ENCODE data around the gene MAP3K14.
A peak's percentile ranks its signal among the peaks of the same experiment; 100 is the strongest.

The MAP3K14 gene

DNA sequence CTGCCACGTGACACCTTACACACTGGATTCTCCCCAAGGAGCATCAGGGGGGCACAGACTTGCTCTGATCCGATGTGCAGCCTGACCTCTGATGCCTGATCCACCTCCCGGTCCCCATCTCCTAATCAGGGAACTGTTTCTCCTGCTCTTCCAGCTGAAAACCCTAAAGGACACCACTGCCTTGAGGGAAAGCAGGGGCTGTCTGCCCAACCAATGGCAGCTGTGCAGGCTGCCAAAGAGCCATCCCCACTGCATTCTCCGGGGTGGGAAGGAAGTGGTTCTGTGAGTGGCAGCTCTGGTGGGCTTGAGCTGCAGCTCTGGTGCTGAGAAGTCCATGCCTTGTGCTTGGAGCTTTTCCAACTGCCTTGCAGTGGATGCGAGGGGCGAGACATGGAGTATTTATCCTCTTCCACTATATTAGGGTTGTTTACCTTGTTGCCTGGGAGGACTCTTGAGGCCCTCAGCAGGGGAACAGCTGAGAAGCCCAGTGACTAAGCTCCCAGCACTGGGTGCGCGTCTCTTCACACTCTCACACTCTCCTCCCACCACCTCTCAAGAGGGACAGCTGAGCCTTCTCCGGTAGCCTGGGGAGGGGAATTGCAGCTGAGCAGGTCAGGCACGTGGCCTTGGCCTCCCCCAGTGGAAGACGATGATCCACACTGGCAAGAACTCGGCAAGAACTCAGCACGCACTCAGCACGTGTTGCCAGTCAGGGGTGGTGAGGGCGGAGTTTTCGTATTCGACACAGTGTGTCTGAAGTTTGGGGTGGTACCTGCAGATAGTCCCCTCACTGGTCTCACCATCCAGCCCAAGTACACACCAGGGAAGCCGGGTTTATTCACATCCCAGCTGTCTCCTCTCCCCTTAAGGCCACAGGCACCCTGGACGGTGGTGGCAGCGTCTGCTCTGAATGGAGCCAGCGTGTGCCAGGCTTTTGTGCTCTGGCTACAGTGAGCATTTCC is 33.9 kb downstream of the MAP3K14 start:
- no peak for DNase-seq (ENCODE audit: low spot score)

DNA sequence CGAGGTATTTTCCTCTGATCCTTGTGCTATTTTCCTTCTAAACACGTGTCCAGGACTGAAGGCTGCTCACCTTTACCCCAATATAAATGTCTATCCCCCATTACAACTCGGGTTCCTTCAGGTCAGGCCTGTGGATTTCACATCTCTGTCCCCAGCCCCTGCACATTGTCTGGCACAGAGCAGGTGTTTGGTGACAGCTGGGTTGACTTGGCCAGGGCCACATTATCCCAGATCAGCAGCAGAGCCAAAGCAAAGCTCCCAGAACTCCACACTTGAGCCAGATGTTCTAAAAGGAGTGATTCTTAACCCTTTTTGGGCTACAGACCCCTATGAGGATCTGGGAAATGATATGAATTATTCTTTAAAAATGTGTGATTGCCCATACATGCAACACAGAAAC is 36.9 kb downstream of the MAP3K14 start:
- no peak for DNase-seq (ENCODE audit: low spot score)

DNA sequence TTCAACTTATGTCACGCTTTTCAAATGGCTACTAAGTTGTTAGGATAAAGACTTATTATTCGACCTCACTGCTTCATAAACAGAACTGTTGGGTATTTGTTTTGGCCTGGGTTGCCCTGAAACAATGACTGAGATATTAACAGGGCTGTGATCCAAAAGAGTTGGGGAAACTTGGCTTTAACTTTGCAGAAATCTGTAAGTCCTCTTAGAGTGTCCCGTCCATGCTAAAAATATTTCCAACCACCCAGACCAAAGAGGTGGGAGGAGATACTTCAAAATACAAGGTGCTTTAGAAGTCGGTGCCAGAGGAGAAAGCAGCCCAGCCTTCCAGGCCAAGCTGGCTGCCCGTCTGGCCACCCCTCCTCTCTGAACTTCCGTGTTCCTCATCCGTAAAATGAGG is 38.8 kb downstream of the MAP3K14 start:
- no peak for DNase-seq (ENCODE audit: low spot score)

DNA sequence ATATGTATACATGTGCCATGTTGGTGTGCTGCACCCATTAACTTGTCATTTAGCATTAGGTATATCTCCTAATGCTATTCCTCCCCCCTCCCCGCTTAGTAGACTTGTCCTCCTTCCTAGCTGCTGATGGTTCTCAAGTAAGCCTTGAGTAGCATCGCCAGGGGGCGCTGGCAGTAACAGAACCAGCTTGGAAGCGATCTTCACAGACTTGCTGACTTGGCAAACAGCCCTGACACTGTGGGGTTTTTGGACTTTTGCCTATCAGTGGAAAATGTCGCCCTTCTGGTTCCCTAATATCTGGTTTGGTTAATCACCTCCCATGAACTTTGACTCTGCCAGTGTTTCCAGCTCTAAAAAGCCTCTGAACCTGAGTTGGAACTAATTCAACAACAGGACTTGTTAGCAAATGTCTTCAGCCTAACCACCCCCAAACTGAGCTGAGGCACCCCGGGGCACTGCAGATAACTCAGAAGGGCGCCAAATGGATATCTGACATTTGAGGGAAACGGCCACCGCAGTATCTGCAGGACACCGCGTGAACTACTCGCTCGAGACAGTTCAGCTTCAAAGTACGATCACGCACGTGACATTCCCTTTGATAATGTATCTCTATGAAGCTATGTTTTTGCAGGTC is 39.5 kb downstream of the MAP3K14 start:
- peak; percentile 84 for DNase-seq (ENCODE audit: low spot score)

DNA sequence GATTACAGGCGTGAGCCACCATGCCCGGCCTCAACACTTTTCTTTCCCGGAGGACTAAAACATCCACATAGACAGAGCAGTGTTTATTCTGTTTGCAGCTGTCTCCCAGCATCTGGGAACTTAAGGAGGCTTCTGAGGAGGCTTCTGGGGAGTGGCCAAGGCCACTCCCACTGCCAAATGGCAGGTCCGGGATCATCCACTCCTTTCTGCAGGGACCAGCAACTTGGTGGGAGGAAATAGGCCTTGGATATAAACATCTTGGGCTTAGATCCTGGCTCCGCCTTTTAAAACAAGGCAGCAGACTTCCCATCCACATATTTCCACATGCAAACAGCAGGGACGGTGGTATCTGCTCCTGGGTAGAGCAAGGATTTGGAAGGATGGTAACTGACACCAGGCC is 40.8 kb downstream of the MAP3K14 start:
- DNase-seq (ENCODE audit: low spot score): no peak

DNA sequence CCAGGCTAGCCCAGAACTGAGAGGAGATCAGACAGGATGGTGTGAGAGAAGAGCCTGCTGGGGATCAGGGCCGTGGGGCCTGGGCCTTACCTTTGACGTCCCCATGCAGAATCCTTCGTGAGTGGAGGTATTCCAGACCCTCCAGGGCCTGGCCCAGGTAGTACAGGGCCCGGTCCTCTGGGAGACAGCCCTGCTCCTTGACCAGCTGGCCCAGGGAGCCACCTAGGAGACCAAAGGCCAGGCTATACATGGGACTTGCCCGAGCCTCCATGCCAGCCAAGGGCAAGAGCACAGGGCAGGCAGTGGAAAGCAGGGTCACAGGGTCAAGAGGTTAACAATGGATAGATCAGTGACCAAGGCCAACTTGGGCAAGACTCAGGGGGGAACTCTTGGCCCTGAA is 42.8 kb downstream of the MAP3K14 start:
- no peak for DNase-seq (ENCODE audit: low spot score)

DNA sequence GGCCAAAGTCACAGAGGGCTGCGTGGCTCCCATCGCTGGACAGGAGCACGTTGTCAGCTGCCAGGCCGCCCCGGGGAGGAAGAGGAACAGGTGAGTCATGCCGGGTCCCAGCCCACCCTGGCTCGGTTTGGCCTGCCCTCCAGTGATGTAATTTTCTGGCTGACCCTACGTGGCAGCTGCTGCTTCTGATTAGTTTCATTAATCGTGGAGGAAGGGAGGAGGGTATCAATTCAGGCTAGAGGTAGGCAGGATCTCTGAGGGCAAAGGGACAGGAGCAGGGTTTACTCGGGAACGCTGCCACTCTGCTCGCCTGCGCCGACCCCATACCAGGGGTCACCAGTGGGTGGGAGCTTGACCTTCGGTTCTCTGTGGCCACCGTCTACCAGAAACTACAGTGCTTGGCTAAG is 43.3 kb downstream of the MAP3K14 start:
- no peak for DNase-seq (ENCODE audit: low spot score)

DNA sequence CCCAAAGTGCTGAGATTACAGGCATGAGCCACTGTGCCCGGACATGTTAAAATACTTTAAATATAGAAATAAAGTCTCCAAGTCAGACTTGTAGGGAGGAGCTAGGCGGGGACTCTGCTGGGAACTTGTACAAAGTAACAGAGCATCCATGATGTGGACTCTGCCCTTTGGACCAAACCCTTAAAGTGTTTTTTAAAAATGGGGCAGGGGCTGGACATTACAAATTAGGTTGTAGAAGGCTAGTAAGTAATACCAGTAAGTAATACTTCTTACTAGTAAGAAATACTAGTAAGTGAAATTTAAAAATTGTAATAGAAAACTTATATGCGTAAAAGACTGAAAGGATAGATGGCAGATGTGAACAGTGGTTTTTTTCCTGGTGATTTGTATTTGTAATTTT is 45.2 kb downstream of the MAP3K14 start:
- DNase-seq (ENCODE audit: low spot score): no peak

DNA sequence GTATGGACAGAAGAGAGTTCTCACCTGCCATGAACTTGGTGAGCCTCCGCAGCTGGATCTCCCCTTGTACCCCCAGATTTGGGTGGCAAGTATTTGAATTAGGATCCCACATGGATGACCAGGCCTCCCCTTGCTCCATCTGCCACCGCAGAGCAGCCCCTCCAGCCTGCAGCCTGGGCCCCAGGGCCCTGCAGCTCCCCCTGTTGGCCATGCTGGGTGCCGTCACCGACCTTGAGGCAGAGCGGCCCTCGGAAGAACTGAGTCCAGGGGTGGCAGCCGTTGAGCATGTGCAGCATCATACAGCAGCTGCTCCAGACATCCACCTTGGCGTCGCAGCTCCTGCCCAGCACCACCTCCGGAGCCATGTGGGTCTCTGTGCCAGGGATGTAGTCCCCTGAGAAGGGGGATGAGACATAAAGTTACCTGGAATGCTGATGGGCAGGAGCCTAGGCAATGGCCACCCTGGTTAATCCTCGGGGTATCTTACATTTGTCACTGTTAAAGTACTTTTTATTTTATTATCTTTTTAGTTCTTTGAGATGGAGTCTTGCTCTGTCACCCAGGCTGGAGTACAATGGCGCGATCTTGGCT is 45.9 kb downstream of the MAP3K14 start:
- no peak for DNase-seq (ENCODE audit: low spot score)

DNA sequence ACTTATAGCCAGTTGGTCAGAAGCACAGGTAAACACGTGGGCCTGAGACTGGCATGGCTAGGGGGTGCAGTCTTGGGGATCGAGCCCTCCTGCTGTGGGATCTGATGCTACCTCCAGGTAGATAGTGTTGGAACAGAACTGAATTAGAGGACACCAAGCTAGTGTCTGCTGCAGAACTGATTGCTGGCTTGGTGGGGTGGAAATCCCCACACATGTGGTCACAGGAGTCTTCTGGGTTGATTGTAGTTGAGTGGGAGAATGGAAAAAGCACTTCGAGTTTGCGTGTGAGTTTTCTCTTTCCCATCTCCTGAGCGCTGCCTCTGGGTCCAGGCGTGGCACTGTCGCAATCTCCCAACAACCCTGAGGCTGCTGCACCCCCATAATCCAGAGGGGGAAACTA is 46.9 kb downstream of the MAP3K14 start:
- DNase-seq (ENCODE audit: low spot score): no peak

DNA sequence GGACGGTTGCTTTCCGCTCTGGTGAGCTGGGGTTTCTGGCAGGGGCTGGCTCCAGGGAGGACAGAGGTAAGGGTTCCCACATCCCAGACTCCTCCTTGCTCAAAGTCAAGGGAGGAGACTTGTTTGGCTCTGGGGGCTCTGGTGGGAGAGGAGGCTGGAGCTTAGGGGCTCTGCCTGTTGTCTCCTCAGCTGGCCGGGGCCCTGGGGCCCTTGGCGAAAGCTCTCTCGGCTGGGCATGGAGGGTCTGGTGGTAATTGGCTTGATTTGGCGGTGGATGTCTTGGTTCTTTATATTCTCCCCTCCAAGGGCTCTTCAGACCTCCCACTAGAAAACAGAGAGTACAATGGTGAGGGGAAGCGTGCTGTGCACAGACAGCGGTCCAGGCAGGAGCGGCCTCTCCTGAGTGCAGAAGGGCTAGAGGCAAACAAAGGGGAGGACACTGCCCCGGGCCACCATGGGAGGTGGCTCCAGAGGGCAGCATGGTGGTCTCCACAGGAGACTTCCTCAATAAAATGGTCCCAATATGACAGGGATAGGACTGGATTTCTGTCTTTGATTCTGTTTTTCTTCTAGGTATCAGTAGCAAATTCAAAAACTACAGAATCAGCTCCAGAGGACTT is 49.3 kb downstream of the MAP3K14 start:
- no peak for DNase-seq (ENCODE audit: low spot score)

DNA sequence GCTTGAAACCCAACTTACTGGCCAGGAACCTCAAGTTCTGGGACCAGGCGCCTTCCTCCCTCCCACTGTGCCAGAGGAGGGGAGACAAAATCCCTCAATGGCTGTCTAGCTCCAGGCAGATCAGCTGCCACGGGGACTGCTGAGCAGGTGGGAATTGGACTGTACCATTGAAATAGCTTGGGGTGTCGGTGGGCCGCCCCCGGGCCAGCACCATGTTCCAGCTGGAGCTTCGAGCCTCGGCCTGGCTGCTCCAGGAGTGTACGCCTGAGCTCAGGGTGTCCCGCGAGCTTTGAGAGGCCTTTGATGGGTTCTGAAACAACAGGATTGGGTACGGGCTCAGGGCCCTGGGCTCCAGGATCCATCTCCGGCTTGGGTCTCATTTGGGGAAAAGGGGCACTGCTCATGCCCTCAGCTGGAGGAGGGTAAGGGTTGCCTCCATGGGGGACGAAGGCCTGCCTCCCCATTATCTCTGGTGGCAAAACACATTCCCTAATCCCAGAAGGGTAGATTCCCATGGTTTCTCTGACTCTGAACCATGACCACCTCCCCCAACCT is 50.4 kb downstream of the MAP3K14 start:
- no peak for DNase-seq (ENCODE audit: low spot score)

DNA sequence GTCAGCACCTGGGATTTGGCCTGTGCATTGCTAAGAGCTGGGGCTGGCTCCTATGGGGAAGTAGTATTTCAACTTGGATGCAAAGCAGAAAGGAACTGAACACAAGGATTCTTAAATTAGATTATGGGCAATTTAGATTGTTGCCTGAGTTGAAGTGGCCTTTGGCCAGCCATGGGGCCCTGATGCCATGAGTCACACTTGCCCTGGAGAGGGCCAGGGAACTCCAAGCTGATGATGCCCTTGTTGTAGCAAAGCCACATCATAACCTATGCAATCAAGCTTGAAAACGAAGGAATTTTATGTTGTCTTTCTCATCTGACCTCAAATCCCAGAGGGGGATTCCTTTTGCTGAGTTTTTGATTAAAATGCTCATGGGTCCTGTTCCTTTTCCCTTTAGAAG is 51.0 kb downstream of the MAP3K14 start:
- peak; percentile 90 for DNase-seq (ENCODE audit: low spot score)

DNA sequence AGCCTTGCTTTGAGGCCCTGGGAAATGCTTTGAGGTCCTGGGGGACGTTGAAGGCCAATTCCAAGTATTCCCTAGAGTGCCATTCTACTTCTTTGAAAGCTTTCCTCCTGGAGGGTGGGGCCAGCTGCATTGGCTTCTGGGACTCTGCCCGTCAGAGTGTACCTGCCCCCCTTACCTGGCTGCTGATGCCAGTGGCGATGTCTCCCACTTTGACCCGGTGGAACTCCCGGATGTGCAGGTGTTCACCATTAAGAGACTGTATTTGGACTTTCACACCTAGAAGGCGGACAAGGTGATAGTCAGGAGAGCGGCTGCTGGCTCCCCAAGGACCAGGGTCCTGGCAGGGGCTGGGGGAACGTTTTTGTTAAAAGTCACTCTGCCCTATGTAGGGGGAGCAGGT is 51.8 kb downstream of the MAP3K14 start:
- no peak for DNase-seq (ENCODE audit: low spot score)

DNA sequence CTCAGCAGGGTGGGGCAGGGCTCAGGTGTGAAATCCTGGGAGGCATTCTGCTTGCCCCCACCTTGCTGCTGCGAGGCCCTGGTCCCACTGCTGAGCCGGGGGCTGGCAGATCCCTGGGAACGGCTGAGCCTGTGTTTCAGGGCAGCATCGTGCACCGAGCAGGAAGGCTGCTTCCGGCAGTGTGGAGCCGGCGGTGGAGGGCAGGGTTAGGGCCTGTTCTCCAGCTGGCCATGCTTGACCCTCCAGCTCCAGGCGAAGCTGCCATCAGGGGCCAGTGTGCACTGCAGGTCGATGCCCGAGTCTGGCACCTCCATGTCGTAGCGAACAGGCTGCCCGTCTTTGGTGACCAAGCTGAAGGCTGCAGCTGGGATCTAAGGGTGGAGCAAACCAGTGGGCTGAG is 52.4 kb downstream of the MAP3K14 start:
- no peak for DNase-seq (ENCODE audit: low spot score)

DNA sequence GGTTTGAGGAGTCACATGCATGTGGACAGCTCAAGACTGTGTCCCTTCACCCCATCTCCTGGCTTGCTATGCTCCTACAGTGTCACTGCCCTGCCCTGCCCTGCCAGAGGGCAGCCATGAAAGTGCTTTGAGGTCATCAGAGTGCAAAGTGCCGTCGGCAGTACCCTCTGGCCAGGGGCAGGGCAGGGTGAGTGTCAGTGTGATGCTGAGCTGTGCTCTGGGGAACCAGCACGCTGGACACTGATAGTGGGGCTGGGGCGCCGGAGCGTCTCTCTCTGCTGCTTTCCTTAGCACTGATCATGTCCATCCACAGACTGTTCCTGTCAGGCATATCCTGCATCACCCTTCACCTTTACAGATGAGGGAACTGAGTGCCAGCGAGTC is 53.4 kb downstream of the MAP3K14 start:
- DNase-seq (ENCODE audit: low spot score): no peak

DNA sequence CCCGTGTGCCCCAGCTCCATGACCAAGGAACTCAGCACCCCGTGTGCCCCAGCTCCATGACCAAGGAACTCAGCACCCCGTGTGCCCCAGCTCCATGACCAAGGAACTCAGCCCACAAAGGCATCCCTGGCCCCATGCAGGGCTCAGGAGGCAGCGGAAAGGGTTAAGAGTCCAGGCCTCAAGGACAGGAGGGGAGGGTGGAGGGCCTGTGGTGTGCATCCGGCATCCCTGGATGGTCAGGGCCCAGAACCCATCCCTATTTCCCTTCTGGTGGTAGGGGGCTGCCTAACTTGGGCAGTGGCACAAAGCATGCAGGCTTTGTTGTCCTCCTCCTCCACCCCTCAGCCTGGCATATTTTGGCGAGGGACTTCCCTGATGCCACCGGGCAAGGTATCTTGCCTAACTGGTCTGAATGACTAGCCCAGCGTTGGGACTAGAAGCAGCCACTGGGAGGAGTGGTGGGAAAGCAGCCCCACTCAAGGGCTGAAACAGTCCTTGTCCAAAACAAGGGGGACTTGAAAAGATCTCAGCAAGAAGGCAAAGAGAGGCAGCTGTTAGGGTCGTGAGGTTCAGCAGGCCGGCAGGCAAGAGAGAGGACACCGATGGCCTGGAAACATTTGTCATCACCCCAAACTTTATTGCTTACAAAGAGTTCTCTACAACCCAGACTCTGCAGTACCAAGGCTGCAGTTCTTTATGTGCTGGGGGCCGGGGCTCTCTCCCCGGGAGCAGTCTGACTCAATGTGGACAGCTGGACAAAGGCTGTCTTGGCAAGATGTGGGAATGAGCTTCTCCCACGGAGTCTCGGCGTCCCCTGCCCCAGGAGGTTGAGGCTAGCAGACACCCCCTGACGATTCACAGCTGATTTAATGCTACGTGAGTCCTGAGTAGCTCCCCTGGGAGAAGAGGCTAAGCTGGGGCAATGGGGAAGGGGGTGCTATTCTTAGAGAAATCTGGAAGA is 54.0 kb downstream of the MAP3K14 start:
- DNase-seq (ENCODE audit: low spot score): no peak

DNA sequence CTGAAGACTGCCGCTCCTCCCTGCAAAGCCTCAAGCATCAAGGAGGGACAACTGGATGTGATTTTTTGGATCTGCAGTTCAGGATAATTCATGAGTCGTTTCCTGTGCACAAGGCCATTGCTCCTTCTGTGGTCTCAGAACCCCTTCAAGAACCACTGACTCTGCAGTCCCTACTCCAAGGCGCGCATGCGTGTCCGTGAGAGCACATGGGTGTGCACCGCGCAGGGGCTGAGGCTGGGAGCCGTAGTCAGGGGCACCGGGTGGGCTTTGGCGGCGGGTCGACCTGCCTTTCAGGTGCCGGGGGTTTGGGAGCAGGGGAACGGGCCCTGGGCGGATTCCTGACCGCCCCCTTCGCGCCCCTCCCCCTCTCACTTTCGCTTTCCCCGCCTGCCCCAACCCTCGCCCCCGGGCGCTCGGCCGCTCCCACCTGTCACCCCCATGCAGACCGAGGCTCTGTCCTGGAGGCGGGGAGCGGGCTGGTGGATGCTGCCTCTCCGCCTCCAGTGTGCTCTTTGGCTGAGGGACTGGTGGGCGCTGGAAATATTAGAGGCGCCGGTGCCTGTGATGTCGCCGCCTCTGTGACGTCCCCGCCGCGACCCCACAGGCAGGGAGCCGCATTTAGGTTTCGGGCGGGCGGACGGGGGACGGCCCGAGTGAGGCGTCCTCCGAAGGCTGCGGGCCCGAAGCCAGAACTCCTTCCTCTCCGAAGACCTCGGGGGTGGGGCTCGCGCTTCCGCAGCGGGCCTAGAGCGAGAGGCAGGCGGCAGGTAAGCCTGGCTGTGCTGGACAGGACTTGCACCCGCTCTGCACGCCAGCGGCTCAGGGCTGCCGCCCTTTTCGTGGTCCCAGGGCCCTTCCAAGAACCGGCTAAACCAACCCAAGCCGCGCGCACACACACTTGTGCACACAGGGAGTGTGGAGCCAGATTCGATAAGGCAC is 55.0 kb downstream of the MAP3K14 start, which contains the start of gene SPATA32:
Gene SPATA32, minus strand, starts transcription at position 518 of the 939 bp plus-strand sequence. Its CDS starts 78 bp downstream, at position 440.
- peak; percentile 66 for DNase-seq (ENCODE audit: low spot score)

DNA sequence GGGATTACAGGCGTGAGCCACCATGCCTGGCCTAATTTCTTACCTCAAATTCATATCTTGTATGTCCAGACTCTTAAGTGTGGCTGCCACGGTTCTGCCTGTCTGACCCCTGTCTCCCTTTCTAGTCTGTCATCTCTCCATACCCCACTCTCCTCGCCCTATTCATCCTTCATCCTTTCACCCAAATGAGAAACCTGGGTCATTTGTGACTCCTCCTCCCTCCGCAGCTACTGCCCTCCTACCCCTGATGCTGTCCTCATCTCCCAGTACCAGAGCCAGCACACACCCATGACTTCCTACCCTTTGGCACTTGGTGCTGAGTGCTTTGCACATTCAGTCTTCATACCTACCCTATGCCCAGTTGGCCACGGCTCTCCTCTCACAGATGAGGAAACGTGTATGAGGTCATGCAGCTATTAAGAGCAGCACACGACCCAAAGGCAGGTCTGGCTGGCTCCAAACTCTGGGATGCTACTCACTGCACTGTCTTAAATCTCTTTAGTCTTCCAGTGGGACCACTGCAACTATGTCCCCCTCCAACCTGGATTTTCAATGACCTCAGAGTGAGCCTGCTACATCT is 56.5 kb downstream of the MAP3K14 start:
- no peak for DNase-seq (ENCODE audit: low spot score)

DNA sequence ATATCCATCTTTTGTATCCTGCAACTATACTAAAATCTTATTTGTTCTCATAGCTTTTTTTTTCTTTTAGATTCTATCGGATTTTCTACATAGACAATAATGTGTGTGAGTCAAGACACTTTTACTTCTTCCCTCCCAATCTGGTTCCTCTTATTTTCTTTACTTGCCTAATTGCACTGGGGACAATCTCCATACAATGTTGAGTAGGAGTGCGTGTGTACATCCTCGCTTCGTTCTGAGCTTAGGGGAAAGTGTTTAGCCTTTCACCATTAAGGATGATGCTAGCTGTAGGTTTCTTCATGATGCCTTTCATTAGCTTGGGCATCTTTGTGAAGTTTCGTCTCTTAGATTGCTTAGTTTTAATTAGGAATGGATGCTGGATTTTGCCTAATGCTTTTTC is 57.8 kb downstream of the MAP3K14 start:
- DNase-seq (ENCODE audit: low spot score): no peak

Measured in AG20443 (cell line).